ENCODE measurements around the gene MUC13. TPM values are rescaled to one million over a fixed set of nuclear protein-coding genes. Genes with fewer than 3 reads are reported as not detected.
"Not testable (repeated sequence)": the region's sequence is repeated elsewhere in the genome, so short reads cannot be mapped to it uniquely, and the experiment has no call there.

MUC13 gene
- total RNA-seq, 2 experiments from 2014 or later, result not detected

DNA sequence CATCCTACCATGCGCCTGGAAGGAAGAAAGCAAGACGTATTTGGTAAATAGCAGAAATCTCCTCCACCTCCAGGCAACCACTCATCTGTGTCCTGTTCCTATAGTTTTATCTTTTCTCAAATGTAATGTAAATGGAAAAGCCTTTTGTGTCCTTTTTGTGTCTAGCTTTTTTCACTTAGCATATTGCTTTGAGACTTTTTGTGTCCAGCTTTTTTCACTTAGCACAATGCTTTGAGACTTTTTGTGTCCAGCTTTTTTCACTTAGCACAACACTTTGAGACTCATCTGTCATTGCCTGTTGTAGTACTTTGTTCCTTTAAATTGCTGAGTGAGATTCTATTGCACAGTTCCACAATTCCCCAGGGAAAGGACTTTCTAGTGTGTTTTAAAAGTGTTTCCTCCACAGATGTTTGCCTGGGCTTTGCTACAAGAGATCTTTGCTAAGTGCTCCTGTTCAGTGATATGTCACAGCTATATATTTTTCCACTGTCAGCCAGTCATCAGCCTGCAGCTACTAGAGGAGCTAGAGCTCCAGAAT is 27.9 kb upstream of the MUC13 start:
- CTCF ChIA-PET (ENCODE audit: unreplicated experiment), result no interaction called here
- TF ChIP-seq EZH2phosphoT487 (IDR thresholded peaks at IDR 0.05; ENCODE audit: borderline replicate concordance, low read depth, low read length), result no peak
- TF ChIP-seq, protein P1, sequence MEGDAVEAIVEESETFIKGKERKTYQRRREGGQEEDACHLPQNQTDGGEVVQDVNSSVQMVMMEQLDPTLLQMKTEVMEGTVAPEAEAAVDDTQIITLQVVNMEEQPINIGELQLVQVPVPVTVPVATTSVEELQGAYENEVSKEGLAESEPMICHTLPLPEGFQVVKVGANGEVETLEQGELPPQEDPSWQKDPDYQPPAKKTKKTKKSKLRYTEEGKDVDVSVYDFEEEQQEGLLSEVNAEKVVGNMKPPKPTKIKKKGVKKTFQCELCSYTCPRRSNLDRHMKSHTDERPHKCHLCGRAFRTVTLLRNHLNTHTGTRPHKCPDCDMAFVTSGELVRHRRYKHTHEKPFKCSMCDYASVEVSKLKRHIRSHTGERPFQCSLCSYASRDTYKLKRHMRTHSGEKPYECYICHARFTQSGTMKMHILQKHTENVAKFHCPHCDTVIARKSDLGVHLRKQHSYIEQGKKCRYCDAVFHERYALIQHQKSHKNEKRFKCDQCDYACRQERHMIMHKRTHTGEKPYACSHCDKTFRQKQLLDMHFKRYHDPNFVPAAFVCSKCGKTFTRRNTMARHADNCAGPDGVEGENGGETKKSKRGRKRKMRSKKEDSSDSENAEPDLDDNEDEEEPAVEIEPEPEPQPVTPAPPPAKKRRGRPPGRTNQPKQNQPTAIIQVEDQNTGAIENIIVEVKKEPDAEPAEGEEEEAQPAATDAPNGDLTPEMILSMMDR (conservative IDR thresholded peaks at IDR 0.05; ENCODE audit: low read length), result no peak
- no TSS peak for BruUV-seq (replicated peaks)
- no peaks in the 10 kb centered on the region for H3K9me2 ChIP-seq (ENCODE audit: insufficient read depth, low read length)
- POLR2A ChIA-PET, result interaction anchor here (0.7 kb wide), 1 partner anchor 358 kb away, joined by 3 read pairs; no protein-coding TSS in a partner anchor
- no peaks in the 10 kb centered on the region for H3K4me1 ChIP-seq (ENCODE audit: insufficient read depth, low read length, poor library complexity, severe bottlenecking)
- no peaks in the 10 kb centered on the region for H3K9me3 ChIP-seq (ENCODE audit: low read length)
- H3K27ac ChIP-seq (ENCODE audit: low read depth, low read length, poor library complexity, severe bottlenecking), result no peak overlapping the region
- H3K79me2 ChIP-seq (ENCODE audit: insufficient read depth, low read depth, low read length), result no peaks in the 10 kb centered on the region
- H4K20me1 ChIP-seq (ENCODE audit: insufficient read depth, low read length), result no peaks in the 10 kb centered on the region
- no peak overlapping the region for H2AFZ ChIP-seq (ENCODE audit: low read length)
- H3K4me2 ChIP-seq (ENCODE audit: low read length), result no peak overlapping the region
- intact Hi-C loops (cut with micrococcal nuclease; ENCODE audit: unreplicated experiment), result no loop called here
- H3K36me3 ChIP-seq (ENCODE audit: insufficient read depth, low read length), result no peaks in the 10 kb centered on the region
- no peak for DNase-seq (ENCODE audit: low spot score)
- no peak overlapping the region for H3K4me3 ChIP-seq (ENCODE audit: low read depth, low read length, poor library complexity, severe bottlenecking)

DNA sequence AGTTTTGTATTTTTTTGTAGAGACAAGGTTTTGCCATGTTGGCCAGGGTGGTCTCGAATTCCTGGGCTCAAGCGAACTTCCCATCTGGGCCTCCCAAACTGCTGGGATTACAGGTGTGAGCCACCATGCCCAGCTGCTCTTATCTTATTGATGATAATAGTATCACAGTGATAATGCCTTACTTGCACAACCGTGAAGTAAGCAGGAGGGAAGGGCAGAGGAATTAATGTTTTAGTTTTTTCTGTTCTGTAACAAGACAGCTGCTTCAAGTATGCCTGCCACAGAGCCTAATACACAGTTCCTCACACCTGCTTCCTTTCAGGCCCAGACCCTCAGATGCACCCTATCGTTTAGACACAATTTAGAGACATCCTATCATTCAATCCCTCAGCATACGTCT is 26.1 kb upstream of the MUC13 start:
- intact Hi-C loops (cut with micrococcal nuclease; ENCODE audit: unreplicated experiment), result no loop called here
- no peak overlapping the region for H3K4me2 ChIP-seq (ENCODE audit: low read length)
- DNase-seq (ENCODE audit: low spot score), result no peak
- no peak overlapping the region for H3K4me3 ChIP-seq (ENCODE audit: low read depth, low read length, poor library complexity, severe bottlenecking)
- TF ChIP-seq, protein P1 (conservative IDR thresholded peaks at IDR 0.05; ENCODE audit: low read length), result no peak
- no peak for TF ChIP-seq EZH2phosphoT487 (IDR thresholded peaks at IDR 0.05; ENCODE audit: borderline replicate concordance, low read depth, low read length)
- ChIA-PET POLR2A (no interaction called here), CTCF (ENCODE audit: unreplicated experiment) (no interaction called here)
- no peaks in the 10 kb centered on the region for H3K79me2 ChIP-seq (ENCODE audit: insufficient read depth, low read depth, low read length)
- no peaks in the 10 kb centered on the region for H3K36me3 ChIP-seq (ENCODE audit: insufficient read depth, low read length)
- H4K20me1 ChIP-seq (ENCODE audit: insufficient read depth, low read length), result no peaks in the 10 kb centered on the region
- H3K9me3 ChIP-seq (ENCODE audit: low read length), result no peaks in the 10 kb centered on the region
- no peaks in the 10 kb centered on the region for H3K9me2 ChIP-seq (ENCODE audit: insufficient read depth, low read length)
- no TSS peak for BruUV-seq (replicated peaks)
- no peak overlapping the region for H2AFZ ChIP-seq (ENCODE audit: low read length)
- no peak overlapping the region for H3K27ac ChIP-seq (ENCODE audit: low read depth, low read length, poor library complexity, severe bottlenecking)
- no peaks in the 10 kb centered on the region for H3K4me1 ChIP-seq (ENCODE audit: insufficient read depth, low read length, poor library complexity, severe bottlenecking)

DNA sequence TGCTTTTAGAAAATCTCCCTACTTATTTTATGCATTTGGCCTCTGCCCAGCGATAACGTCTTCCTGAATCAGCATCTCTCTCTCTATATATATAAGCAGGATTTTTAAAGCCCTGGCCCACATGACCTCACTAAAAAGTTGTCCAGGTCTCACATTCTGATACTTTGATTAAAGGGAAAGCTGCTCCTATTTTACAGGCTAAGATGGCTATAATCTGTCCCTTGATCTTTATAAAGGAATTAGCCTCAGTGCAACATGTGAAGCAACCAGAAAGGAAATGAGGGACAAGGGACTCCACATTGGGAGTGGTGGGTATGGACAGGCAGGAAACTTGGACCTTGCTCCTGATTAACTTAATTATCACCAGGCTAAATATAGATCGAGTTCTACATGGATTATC is 25.6 kb upstream of the MUC13 start:
- no peaks in the 10 kb centered on the region for H4K20me1 ChIP-seq (ENCODE audit: insufficient read depth, low read length)
- no peak overlapping the region for H3K27ac ChIP-seq (ENCODE audit: low read depth, low read length, poor library complexity, severe bottlenecking)
- BruUV-seq (replicated peaks), result no TSS peak
- no peak overlapping the region for H3K4me2 ChIP-seq (ENCODE audit: low read length)
- H3K36me3 ChIP-seq (ENCODE audit: insufficient read depth, low read length), result no peaks in the 10 kb centered on the region
- TF ChIP-seq EZH2phosphoT487 (IDR thresholded peaks at IDR 0.05; ENCODE audit: borderline replicate concordance, low read depth, low read length), result no peak
- TF ChIP-seq, protein P1 (conservative IDR thresholded peaks at IDR 0.05; ENCODE audit: low read length), result no peak
- no peaks in the 10 kb centered on the region for H3K4me1 ChIP-seq (ENCODE audit: insufficient read depth, low read length, poor library complexity, severe bottlenecking)
- ChIA-PET CTCF (ENCODE audit: unreplicated experiment) (no interaction called here), POLR2A (no interaction called here)
- H3K9me3 ChIP-seq (ENCODE audit: low read length), result no peaks in the 10 kb centered on the region
- no peak overlapping the region for H2AFZ ChIP-seq (ENCODE audit: low read length)
- no peaks in the 10 kb centered on the region for H3K79me2 ChIP-seq (ENCODE audit: insufficient read depth, low read depth, low read length)
- no peak for DNase-seq (ENCODE audit: low spot score)
- no peaks in the 10 kb centered on the region for H3K9me2 ChIP-seq (ENCODE audit: insufficient read depth, low read length)
- intact Hi-C loops (cut with micrococcal nuclease; ENCODE audit: unreplicated experiment), result no loop called here
- no peak overlapping the region for H3K4me3 ChIP-seq (ENCODE audit: low read depth, low read length, poor library complexity, severe bottlenecking)

DNA sequence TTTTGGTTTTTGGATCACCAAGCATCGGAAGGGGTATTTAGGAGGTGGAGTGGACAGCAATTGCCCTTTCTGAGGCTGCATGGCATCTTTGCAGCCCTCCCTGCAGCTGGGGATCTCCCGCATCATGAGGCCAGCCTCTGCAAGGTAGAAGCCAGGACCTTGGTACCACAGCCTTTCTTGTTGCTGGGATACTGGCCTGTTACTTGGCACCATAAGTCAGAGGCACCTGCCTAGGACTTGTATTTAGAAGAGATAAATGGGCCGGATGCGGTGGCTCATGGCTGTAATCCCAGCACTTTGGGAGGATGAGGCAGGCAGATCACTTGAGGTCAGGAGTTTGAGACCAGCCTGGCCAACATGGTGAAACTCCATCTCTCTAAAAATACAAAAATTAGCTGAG is 23.4 kb upstream of the MUC13 start:
- H3K4me2 ChIP-seq (ENCODE audit: low read length); BruUV-seq (replicated peaks); H2AFZ ChIP-seq (ENCODE audit: low read length); H3K36me3 ChIP-seq (ENCODE audit: insufficient read depth, low read length); H3K9me3 ChIP-seq (ENCODE audit: low read length); H3K79me2 ChIP-seq (ENCODE audit: insufficient read depth, low read depth, low read length); CTCF ChIA-PET (ENCODE audit: unreplicated experiment); POLR2A ChIA-PET; H3K4me1 ChIP-seq (ENCODE audit: insufficient read depth, low read length, poor library complexity, severe bottlenecking); H3K4me3 ChIP-seq (ENCODE audit: low read depth, low read length, poor library complexity, severe bottlenecking); intact Hi-C loops (cut with micrococcal nuclease; ENCODE audit: unreplicated experiment); H3K27ac ChIP-seq (ENCODE audit: low read depth, low read length, poor library complexity, severe bottlenecking); DNase-seq (ENCODE audit: low spot score); H3K9me2 ChIP-seq (ENCODE audit: insufficient read depth, low read length); H4K20me1 ChIP-seq (ENCODE audit: insufficient read depth, low read length): not testable (repeated sequence)
